Measurements from ENCODE around the gene SUSD4.

SUSD4 gene

GRCh38 chr1:223222377-223222776 lies 141.6 kb downstream of the SUSD4 start:
- H3K27ac ChIP-seq: no peak overlapping the region
- in situ Hi-C loops (cut with HindIII; ENCODE audit: low pct_ligation_motif_present, low sequenced_read_pairs): no loop called here
- no peak overlapping the region for H3K4me3 ChIP-seq (ENCODE audit: low read depth, low read length)
- H3K36me3 ChIP-seq (replicated peaks): no peaks in the 10 kb centered on the region
- no peak for DNase-seq
- no peak for TF ChIP-seq CTCF (IDR thresholded peaks at IDR 0.05; ENCODE audit: low read depth, low read length, missing control alignments)
- no peaks in the 10 kb centered on the region for H3K27me3 ChIP-seq (replicated peaks)

DNA sequence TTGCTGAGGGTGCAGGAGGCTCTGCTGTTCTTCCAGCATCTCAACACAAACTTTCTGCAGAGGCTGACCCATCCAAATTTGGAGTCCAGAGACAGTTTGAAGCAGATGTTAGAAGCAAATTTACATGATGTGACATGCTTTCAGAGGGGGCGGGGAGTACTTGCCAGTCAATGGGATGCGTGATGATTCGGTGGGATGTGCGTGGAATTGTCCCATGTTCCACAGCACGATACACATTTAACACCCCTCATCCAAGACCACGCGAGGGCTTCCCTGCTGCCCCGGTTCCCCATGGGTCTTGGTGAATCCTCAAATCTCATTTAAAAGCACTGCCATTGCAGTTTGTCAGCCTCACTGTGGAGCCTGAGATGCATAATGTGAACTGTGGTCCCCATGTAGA lies 142.3 kb downstream of the SUSD4 start:
- in situ Hi-C loops (cut with HindIII; ENCODE audit: low pct_ligation_motif_present, low sequenced_read_pairs): no loop called here
- Histone ChIP-seq H3K36me3 (replicated peaks) (no peaks in the 10 kb centered on the region), H3K27me3 (replicated peaks) (no peaks in the 10 kb centered on the region), H3K27ac (no peak overlapping the region), H3K4me3 (ENCODE audit: low read depth, low read length) (no peak overlapping the region)
- DNase-seq: no peak
- TF ChIP-seq CTCF (IDR thresholded peaks at IDR 0.05; ENCODE audit: low read depth, low read length, missing control alignments): no peak

GRCh38 chr1:223219846-223220610 lies 143.9 kb downstream of the SUSD4 start:
- no peak for TF ChIP-seq CTCF (IDR thresholded peaks at IDR 0.05; ENCODE audit: low read depth, low read length, missing control alignments)
- DNase-seq: no peak
- Histone ChIP-seq H3K36me3 (replicated peaks) (no peaks in the 10 kb centered on the region), H3K27me3 (replicated peaks) (no peaks in the 10 kb centered on the region), H3K4me3 (ENCODE audit: low read depth, low read length) (no peak overlapping the region), H3K27ac (no peak overlapping the region)
- in situ Hi-C loops (cut with HindIII; ENCODE audit: low pct_ligation_motif_present, low sequenced_read_pairs): no loop called here

DNA sequence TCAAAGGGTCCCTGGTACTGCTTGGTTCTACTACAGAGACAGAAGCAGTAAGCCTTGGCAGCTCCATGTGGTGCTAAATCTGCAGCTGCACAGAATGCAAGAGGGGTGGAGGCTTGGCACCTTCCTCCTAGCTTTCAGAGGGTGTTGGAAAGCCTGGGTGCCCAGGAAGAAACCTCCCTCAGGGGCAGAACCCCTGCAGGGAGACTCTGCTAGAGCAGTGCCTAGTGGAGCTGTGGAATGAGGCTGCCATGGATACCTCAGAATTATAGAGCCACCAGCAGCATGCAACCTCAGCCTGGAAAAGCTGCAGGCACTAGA lies 144.7 kb downstream of the SUSD4 start:
- H3K4me3 ChIP-seq (ENCODE audit: low read depth, low read length): no peak overlapping the region
- no peak overlapping the region for H3K27ac ChIP-seq
- H3K27me3 ChIP-seq (replicated peaks): no peaks in the 10 kb centered on the region
- DNase-seq: no peak
- H3K36me3 ChIP-seq (replicated peaks): no peaks in the 10 kb centered on the region
- TF ChIP-seq CTCF (IDR thresholded peaks at IDR 0.05; ENCODE audit: low read depth, low read length, missing control alignments): no peak
- in situ Hi-C loops (cut with HindIII; ENCODE audit: low pct_ligation_motif_present, low sequenced_read_pairs): no loop called here

GRCh38 chr1:223217781-223218180 lies 146.2 kb downstream of the SUSD4 start:
- no peaks in the 10 kb centered on the region for H3K27me3 ChIP-seq (replicated peaks)
- in situ Hi-C loops (cut with HindIII; ENCODE audit: low pct_ligation_motif_present, low sequenced_read_pairs): no loop called here
- no peak overlapping the region for H3K27ac ChIP-seq
- no peak overlapping the region for H3K4me3 ChIP-seq (ENCODE audit: low read depth, low read length)
- DNase-seq: no peak
- H3K36me3 ChIP-seq (replicated peaks): no peaks in the 10 kb centered on the region
- TF ChIP-seq CTCF (IDR thresholded peaks at IDR 0.05; ENCODE audit: low read depth, low read length, missing control alignments): no peak
